HG02763 (cell line): ENCODE measurements around the gene MAP3K10.
A peak's percentile ranks its signal among the peaks of the same experiment; 100 is the strongest.
"Not testable (repeated sequence)": the region's sequence is repeated elsewhere in the genome, so short reads cannot be mapped to it uniquely, and the experiment has no call there.

Experiments
- ATAC-seq: cut with Tn5 transposase; IDR thresholded peaks from one replicate; pipeline ENCODE4 v1.9.1; 2021; ENCODE audit warnings: mild to moderate bottlenecking, moderate library complexity; ENCODE audit not compliant: unreplicated experiment

Gene MAP3K10

DNA sequence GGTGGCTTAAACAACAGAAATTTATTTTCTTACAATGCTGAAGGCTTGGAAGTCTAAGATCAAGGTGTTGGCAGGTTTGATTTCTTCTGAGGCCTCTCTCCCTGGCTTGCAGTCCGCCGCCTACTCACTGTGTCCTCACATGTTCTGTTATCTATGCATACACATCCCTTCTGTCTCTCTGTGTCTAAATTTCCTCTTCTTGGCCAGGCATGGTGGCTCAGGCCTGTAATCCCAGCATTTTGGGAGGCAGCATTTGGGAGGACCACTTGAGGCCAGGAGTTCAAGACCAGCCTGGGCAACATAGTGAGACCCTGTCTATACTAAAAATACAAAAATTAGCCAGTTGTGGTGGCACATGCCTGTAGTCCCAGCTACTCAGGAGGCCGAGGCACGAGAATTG is 19.9 kb upstream of the MAP3K10 start:
- not testable (repeated sequence) for ATAC-seq

GRCh38 chr19:40174092-40174491 is 17.1 kb upstream of the MAP3K10 start:
- ATAC-seq: no peak

DNA sequence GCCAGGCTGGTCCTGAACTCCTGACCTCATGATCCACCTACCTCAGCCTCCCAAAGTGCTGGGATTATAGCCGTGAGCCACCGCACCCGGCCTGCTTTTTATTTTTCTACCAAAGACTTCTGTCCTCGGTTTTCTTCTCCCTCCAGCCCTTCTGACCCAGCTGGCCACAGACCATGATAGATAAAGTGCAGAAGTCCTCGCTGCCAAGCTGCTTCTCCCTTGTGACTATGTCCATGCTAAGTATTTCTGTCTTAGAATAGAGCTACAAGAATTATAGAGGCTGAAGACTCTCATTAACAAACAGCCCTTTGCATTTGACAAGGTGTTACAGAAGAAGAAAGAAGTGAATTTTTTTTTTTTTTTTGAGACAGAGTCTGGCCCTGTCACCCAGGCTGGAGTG is 15.4 kb upstream of the MAP3K10 start:
- no peak for ATAC-seq

DNA sequence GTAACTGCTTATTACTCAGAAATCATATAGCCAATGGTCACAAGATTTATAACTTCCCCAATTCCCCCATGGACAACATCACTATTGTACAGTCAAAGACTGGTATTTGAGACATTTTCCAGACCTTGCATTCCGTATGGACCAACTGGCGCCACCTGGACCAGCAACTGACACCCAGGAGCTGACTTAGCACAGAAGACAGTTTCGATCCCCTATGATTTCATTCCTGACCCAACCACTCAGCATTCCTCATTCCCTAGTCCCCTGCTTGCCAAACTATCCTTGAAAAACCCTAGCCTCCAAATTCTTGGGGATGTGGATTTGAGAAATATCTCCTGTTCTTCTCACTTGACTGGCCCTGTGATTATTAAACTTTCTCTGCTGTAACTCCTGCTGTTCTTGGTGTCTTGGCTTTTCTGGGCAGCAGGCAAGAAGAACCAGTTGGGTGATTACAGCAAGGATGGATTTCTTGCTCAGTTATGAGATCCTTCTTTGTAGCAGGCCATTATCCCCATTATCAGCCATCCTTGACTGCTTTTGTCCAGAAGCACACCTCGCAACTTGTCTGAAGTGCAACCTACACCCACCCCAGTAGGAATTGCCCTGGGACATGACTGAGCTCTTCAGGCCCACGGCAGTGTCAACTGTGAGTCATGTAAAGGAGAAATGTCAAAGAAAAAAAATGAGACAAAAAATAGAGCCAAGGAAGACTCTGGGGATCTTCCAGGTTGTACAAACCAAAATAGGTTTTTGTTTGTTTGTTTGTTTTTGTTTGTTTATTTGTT is 13.7 kb upstream of the MAP3K10 start:
- ATAC-seq: no peak

GRCh38 chr19:40178756-40179155 is 12.5 kb upstream of the MAP3K10 start:
- ATAC-seq: no peak

- ATAC-seq: no peak
Measured at GRCh38 chr19:40184273-40184672, 7.0 kb upstream of the MAP3K10 start.

DNA sequence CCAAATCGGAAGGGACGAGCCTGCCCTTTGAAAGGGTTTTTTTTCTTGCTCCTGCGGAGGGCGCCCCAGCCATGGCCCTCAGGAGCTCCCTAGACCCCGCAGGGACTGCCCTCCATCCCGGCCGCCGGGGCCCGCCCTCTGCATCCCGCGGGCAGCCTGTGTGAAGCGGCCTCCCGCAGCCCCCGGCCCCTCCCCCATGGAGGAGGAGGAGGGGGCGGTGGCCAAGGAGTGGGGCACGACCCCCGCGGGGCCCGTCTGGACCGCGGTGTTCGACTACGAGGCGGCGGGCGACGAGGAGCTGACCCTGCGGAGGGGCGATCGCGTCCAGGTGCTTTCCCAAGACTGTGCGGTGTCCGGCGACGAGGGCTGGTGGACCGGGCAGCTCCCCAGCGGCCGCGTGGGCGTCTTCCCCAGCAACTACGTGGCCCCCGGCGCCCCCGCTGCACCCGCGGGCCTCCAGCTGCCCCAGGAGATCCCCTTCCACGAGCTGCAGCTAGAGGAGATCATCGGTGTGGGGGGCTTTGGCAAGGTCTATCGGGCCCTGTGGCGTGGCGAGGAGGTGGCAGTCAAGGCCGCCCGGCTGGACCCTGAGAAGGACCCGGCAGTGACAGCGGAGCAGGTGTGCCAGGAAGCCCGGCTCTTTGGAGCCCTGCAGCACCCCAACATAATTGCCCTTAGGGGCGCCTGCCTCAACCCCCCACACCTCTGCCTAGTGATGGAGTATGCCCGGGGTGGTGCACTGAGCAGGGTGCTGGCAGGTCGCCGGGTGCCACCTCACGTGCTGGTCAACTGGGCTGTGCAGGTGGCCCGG is 815 bp downstream of the MAP3K10 start:
- ATAC-seq: peak; percentile 13

DNA sequence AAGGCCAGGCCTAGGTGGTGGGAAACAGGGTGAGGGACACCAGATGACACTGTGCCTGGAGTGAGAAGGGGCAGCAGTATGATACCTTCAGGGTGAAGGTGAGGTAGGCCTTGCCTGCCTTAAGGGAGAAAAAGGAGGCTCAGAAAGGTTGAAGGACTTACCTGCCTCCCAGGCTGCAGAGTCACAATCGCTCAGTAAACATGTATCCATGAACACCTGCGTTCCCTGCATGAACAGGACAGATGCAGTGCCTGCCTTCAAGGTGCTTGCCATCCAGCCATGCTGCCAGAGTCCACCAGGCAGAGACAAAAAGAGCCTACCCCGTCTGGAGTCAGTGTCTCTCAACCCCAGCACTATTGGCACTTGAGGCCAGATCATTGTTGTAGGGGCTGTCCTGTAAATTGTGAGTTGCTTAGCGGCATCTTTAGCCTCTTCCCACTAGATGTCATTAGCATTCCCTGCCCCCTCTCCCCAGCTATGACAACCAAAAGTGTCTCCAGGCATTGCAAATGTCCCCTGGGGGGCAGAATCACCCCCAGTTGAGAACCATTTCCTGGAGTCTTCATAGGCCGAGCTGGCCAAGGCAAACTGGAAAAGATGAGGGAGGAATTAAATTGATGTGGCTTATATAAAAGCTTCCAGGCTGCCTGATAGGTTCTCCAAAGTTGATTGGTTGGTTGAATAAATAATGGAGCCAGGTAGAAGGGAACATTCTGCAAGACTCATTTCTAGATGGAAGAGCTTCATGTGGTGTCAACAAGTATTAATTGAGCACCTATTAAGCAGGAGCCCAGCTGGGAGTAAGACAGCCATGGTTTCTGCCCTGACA is 1.7 kb downstream of the MAP3K10 start:
- ATAC-seq: no peak

GRCh38 chr19:40193587-40193849 is 2.3 kb downstream of the MAP3K10 start:
- no peak for ATAC-seq

DNA sequence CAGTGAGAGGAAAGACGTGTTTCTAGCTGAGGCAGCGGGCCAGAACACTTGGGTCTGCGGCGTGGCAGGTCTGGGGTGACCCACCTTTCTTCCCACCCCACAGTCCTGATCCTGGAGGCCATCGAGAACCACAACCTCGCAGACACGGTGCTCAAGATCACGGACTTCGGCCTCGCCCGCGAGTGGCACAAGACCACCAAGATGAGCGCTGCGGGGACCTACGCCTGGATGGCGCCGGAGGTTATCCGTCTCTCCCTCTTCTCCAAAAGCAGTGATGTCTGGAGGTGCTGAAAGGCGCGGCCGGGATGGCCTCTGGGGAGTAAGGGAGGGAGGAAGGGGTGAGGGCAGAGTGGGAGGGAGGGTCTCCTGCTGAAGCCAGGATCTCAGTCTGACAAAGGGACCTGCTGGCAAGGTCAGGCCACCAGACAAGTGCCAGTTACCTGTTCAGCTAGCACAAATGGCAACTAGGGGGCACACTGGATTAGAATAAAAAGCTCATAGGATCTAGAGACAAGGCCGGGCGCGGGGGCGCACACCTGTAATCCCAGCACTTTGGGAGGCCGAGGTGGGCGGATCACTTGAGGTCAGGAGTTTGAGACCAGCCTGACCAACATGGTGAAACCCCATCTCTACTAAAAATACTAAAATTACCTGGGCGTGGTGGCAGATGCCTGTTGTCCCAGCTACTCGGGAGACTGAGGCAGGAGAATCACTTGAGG is 7.2 kb downstream of the MAP3K10 start:
- ATAC-seq: no peak

DNA sequence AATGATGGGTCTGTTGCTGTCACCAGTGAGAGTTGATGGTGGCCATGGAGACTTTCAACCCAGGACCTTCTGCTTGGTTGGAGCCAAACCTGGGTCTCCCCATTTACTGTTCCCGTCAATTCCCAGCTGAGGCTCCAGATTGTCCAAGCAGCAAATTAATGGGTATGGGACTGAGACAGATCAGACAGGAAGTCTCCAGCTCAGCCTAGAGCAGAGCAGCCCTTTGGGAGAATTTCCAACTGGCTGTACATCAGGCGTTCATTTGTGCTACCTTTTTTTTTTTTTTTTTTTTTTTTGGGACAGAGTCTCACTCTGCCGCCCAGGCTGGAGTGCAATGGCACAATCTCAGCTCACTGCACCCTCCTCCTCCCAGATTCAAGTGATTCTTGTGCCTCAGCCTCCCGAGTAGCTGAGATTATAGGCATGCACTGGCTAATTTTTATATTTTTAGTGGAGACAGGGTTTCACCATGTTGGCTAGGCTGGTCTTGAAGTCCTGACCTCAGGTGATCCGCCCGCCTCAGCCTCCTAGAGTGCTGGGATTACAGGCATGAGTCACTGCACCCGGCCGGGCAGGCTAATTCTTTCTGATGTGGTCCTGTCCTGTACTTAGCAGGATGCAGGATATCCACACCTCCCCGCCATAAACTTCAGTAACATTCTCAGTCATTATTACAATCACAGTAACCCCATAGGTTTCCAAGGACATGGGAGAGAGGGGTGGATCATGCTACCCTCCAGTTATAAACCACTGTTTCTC is 9.3 kb downstream of the MAP3K10 start:
- ATAC-seq: no peak

DNA sequence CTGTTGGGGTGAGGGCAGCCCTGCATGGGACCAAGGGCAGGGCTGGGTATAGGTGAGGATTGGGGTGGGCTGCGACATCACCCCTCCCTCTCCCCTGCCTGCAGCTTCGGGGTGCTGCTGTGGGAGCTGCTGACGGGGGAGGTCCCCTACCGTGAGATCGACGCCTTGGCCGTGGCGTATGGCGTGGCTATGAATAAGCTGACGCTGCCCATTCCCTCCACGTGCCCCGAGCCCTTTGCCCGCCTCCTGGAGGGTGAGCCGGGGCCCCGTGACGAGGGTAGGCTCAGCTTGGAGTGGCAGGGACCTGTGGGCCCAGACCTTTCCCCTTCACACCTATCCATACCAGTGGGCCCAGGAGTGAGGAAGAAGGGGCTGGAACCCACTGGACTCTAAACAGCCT is 13.2 kb downstream of the MAP3K10 start:
- no peak for ATAC-seq

GRCh38 chr19:40205760-40206159 is 14.5 kb downstream of the MAP3K10 start:
- ATAC-seq: no peak

DNA sequence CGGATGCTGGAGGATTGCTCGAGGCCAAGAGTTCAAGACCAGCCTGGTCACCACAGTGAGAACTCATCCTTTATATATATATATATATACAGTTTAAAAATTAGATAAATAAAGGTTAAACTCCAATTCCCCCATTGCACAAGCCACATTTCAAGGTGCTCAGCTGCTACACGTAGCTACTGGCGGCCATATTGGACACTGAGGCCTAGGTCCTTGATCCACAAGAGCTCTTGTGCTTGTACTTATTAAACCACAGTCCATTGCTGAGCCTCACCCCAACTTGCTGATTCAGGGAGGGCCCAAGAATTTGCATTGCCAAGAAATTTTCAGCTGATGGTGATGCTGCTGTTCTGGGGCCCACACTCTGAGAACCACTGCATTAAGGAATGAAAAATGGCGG is 17.4 kb downstream of the MAP3K10 start:
- ATAC-seq: no peak

DNA sequence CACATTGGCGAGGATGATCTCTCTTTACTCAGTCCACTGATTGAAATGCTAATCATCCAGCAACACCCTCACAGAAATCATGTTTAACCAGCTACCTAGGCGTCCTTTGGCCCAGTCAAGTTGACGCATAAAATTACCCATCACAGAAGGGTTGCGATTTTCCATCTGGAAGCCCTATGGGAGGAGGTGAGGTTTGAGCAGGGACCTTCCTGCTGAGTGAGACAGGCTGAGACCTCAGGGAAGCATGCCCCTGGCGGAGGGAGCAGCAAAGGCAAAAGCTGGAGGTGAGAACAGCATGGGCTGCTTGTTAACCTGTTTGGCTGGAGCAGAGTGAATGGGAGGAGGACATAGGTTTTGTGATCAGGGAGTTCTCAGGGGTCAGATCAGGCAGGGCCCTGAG is 19.7 kb downstream of the MAP3K10 start:
- no peak for ATAC-seq

DNA sequence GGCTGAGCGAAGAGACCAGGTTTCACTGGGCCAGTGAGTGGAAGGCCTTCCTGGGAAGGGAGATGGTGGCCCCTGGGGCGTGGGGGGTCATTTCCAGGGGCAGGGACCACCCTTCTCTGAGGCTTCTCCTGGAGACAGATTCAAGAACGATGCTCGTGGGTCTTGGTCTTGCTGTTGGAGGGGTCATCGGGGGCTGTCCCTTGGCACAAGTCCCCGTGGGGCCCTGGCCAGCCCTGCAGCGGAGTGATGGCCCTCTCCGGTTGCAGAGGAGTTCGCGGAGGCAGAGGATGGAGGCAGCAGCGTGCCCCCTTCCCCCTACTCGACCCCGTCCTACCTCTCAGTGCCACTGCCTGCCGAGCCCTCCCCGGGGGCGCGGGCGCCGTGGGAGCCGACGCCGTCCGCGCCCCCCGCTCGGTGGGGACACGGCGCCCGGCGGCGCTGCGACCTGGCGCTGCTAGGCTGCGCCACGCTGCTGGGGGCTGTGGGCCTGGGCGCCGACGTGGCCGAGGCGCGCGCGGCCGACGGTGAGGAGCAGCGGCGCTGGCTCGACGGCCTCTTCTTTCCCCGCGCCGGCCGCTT is 22.1 kb downstream of the MAP3K10 start:
- no peak for ATAC-seq

- ATAC-seq: no peak
Measured at GRCh38 chr19:40213882-40214570, 22.8 kb downstream of the MAP3K10 start.

GRCh38 chr19:40214936-40215335 is 23.7 kb downstream of the MAP3K10 start:
- no peak for ATAC-seq

DNA sequence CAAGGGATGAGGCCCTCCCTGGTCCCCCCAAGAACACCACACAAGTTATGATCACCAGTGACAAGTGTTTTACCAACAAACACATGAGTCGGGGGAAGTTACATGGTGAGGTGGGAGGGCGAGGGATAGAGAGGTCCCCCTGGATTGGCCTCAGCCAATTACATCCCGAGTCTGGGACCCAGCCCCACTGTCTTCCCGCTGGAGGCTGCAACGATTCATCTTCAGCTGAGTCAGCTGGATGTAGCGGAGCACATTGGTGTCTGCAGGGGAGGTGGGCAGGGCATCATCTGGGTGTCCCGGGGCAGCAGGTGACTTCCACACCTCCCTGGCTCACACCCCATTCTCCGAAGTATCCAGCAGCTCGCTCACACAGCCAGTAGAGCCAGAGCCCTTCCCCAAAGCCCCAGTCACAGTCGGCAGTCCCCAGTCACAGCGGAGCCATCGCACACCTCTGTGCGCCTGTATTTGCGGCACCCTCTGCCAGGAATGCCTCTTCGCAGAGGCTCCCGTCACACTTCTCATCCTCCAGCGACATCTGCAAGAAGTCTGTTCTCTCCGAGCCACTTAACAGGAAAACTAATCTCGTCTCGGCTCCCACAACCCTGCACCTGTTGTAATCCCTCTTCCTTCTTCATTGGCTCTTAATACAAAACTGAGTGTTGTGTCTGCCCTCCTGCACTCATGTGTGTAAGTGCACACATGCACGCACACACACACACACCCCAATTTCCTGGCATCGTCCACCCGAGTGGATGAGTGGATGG is 25.0 kb downstream of the MAP3K10 start:
- no peak for ATAC-seq
